Measurements from ENCODE around the gene WDR35. TPM values are rescaled to one million over a fixed set of nuclear protein-coding genes. Genes with fewer than 3 reads are reported as not detected.

WDR35 gene
- total RNA-seq, 4 donors from 2014 or later: 16.3 to 24.3 (median 21.2) TPM

- Histone ChIP-seq H3K36me3 (peaks cover 0 to 37% (median 0%) of the 10 kb centered on the region in 3 donors), H3K27me3 (no peaks in the 10 kb centered on the region), H3K4me1 (no peaks in the 10 kb centered on the region), H3K9me3 (no peaks in the 10 kb centered on the region), H3K27ac (no peak overlapping the region), H3K4me3 (no peak overlapping the region)
- no peak for DNase-seq (ENCODE audit: low spot score in 2 of 2)
- WGBS, 2 donors: 88 to 93% methylated on average over 1 of the region's 1 CpG
- TF ChIP-seq CTCF (IDR thresholded peaks at IDR 0.05): no peak
- TF ChIP-seq POLR2A (IDR thresholded peaks at IDR 0.05): no peak
- TF ChIP-seq EP300 (IDR thresholded peaks at IDR 0.05): no peak
Measured at GRCh38 chr2:19963386-19963785, 26.5 kb downstream of the WDR35 start.

GRCh38 chr2:19955544-19956422 is 34.1 kb downstream of the WDR35 start:
- Histone ChIP-seq H3K27me3 (no peaks in the 10 kb centered on the region), H3K36me3 (peaks cover 0 to 5% (median 0%) of the 10 kb centered on the region in 3 donors), H3K4me1 (no peaks in the 10 kb centered on the region), H3K4me3 (no peak overlapping the region), H3K9me3 (no peaks in the 10 kb centered on the region), H3K27ac (no peak overlapping the region)
- TF ChIP-seq CTCF (IDR thresholded peaks at IDR 0.05) (peak; percentile 52 to 73 (median 68)), EP300 (IDR thresholded peaks at IDR 0.05) (no peak), POLR2A (IDR thresholded peaks at IDR 0.05) (no peak)
- DNase-seq (ENCODE audit: low spot score in 2 of 2): peak in 1 of 2 donors; percentile 24
- 55 to 61% methylated on average over 6 of the region's 6 CpGs for WGBS, 2 donors

- no peak for DNase-seq (ENCODE audit: low spot score in 2 of 2)
- H3K36me3 ChIP-seq: peaks cover 0 to 30% (median 0%) of the 10 kb centered on the region in 3 donors
- no peak overlapping the region for H3K27ac ChIP-seq
- no peaks in the 10 kb centered on the region for H3K9me3 ChIP-seq
- TF ChIP-seq POLR2A (IDR thresholded peaks at IDR 0.05) (no peak), CTCF (IDR thresholded peaks at IDR 0.05) (no peak), EP300 (IDR thresholded peaks at IDR 0.05) (no peak)
- H3K27me3 ChIP-seq: no peaks in the 10 kb centered on the region
- no peaks in the 10 kb centered on the region for H3K4me1 ChIP-seq
- H3K4me3 ChIP-seq: no peak overlapping the region
Measured at GRCh38 chr2:19949071-19949470, 40.8 kb downstream of the WDR35 start.

GRCh38 chr2:19947184-19947940 is 42.5 kb downstream of the WDR35 start:
- TF ChIP-seq POLR2A (IDR thresholded peaks at IDR 0.05) (no peak), EP300 (IDR thresholded peaks at IDR 0.05) (no peak), CTCF (IDR thresholded peaks at IDR 0.05) (no peak)
- Histone ChIP-seq H3K27ac (no peak overlapping the region), H3K4me3 (no peak overlapping the region), H3K36me3 (peaks cover 0 to 33% (median 0%) of the 10 kb centered on the region in 3 donors), H3K4me1 (no peaks in the 10 kb centered on the region), H3K27me3 (no peaks in the 10 kb centered on the region), H3K9me3 (no peaks in the 10 kb centered on the region)
- no peak for DNase-seq (ENCODE audit: low spot score in 2 of 2)
- WGBS, 2 donors: 91% methylated on average over 4 of the region's 4 CpGs

Measured in tibial nerve (tissue), 4 donors.